CD14-positive monocyte (primary cell): ENCODE data around the gene PSME1. TPM values are rescaled to one million over a fixed set of nuclear protein-coding genes. Genes with fewer than 3 reads are reported as not detected.

Experiments
- DNase-seq, 3 donors: peaks; one replicate each; pipeline ENCODE4 v3.0.0-alpha.2; 2011 to 2022
- H2AFZ ChIP-seq: 2 replicates; pipeline ENCODE4 v1.6.0; 2012; ENCODE audit warnings: mild to moderate bottlenecking, low read depth, low read length, inconsistent platforms; ENCODE audit not compliant: insufficient read depth, poor library complexity, severe bottlenecking
- H3K27ac ChIP-seq, 2 donors: 1 replicate in 1 of 2; 2 replicates in 1 of 2; pipeline ENCODE4 v1.5.1; 2012 to 2013; ENCODE audit warnings: low read length in 2 of 2, control low read depth in 1 of 2, inconsistent platforms in 1 of 2, low read depth in 1 of 2, mild to moderate bottlenecking in 1 of 2
- H3K27me3 ChIP-seq, 2 donors: one replicate each; pipeline versions ENCODE4 v1.6.0 to v1.6.1; 2011 to 2013; ENCODE audit warnings: low read length in 2 of 2; ENCODE audit not compliant: control insufficient read depth in 2 of 2, insufficient read depth in 2 of 2
- H3K36me3 ChIP-seq, 2 donors: replicated peaks in 1 of 2; 1 replicate in 1 of 2; 2 replicates in 1 of 2; pipeline versions ENCODE4 v1.5.1 to v1.6.1; 2012 to 2013; ENCODE audit warnings: low read length in 2 of 2, control low read depth in 1 of 2, inconsistent platforms in 1 of 2, mild to moderate bottlenecking in 1 of 2; ENCODE audit not compliant: insufficient read depth in 2 of 2, control insufficient read depth in 1 of 2
- H3K4me1 ChIP-seq, 2 donors: 1 replicate in 1 of 2; 2 replicates in 1 of 2; pipeline versions ENCODE4 v1.5.1 to v1.6.1; 2012 to 2013; ENCODE audit warnings: low read length in 2 of 2, control low read depth in 1 of 2, inconsistent platforms in 1 of 2, mild to moderate bottlenecking in 1 of 2, moderate library complexity in 1 of 2; ENCODE audit not compliant: insufficient read depth in 2 of 2, control insufficient read depth in 1 of 2
- H3K4me2 ChIP-seq: replicated peaks from 2 replicates; pipeline ENCODE3; 2012; ENCODE audit warnings: low read length, moderate library complexity, mild to moderate bottlenecking; ENCODE audit not compliant: poor library complexity, severe bottlenecking; ENCODE audit errors: extremely low read depth
- H3K4me3 ChIP-seq, 3 experiments: fragments of 200-600 bp in 1 of 3; sonication (generic) in 1 of 3; replicated peaks in 1 of 3; 1 replicate in 2 of 3; 2 replicates in 1 of 3; pipeline ENCODE4 v1.5.1; 2011 to 2013; ENCODE audit warnings: low read length in 3 of 3, mild to moderate bottlenecking in 3 of 3, control low read depth in 2 of 3, low read depth in 2 of 3, inconsistent platforms in 1 of 3, moderate library complexity in 1 of 3
- H3K79me2 ChIP-seq: 2 replicates; pipeline ENCODE4 v1.6.0; 2012; ENCODE audit warnings: mild to moderate bottlenecking, control low read depth, inconsistent platforms, low read length, moderate library complexity; ENCODE audit not compliant: insufficient read depth
- H3K9ac ChIP-seq: 2 replicates; pipeline ENCODE4 v1.6.0; 2017; ENCODE audit warnings: low read length, mild to moderate bottlenecking; ENCODE audit not compliant: insufficient read depth, poor library complexity, severe bottlenecking
- H3K9me3 ChIP-seq, 2 donors: replicated peaks in 1 of 2; 1 replicate in 1 of 2; 2 replicates in 1 of 2; pipeline versions ENCODE4 v1.5.1 to v1.6.1; 2012 to 2013; ENCODE audit warnings: low read length in 2 of 2, control low read depth in 1 of 2; ENCODE audit not compliant: control insufficient read depth in 1 of 2, insufficient read depth in 1 of 2
- H4K20me1 ChIP-seq: 2 replicates; pipeline ENCODE4 v1.6.0; 2012; ENCODE audit warnings: mild to moderate bottlenecking, low read length, control low read depth, moderate library complexity; ENCODE audit not compliant: insufficient read depth
- H3K27ac Mint-ChIP-seq, 7 donors: one replicate each; pipeline ENCODE4 v1.8.0; 2020; ENCODE audit warnings: mild to moderate bottlenecking in 7 of 7, mixed read lengths in 7 of 7, moderate library complexity in 6 of 7, inconsistent platforms in 2 of 7
- H3K27me3 Mint-ChIP-seq, 3 donors: one replicate each; pipeline ENCODE4 v1.8.0; 2021 to 2022; ENCODE audit warnings: low read depth in 3 of 3, mild to moderate bottlenecking in 3 of 3, mixed read lengths in 3 of 3, moderate library complexity in 3 of 3, inconsistent platforms in 1 of 3
- H3K36me3 Mint-ChIP-seq, 2 donors: one replicate each; pipeline ENCODE4 v1.8.0; 2020; ENCODE audit warnings: mixed read lengths in 2 of 2, inconsistent platforms in 1 of 2, mild to moderate bottlenecking in 1 of 2
- H3K4me1 Mint-ChIP-seq: one replicate; pipeline ENCODE4 v1.8.0; 2020; ENCODE audit warnings: mild to moderate bottlenecking, mixed read lengths
- H3K4me3 Mint-ChIP-seq, 2 donors: one replicate each; pipeline ENCODE4 v1.8.0; 2020; ENCODE audit warnings: mild to moderate bottlenecking in 2 of 2, mixed read lengths in 2 of 2, moderate library complexity in 1 of 2
- H3K9me3 Mint-ChIP-seq, 7 donors: one replicate each; pipeline ENCODE4 v1.8.0; 2020 to 2022; ENCODE audit warnings: mixed read lengths in 7 of 7, mild to moderate bottlenecking in 6 of 7, moderate library complexity in 6 of 7, inconsistent platforms in 2 of 7
- WGBS: methylation state at CpG from one replicate; pipeline ENCODE4 v1.1.5; 2013; ENCODE audit warnings: missing lambda C conversion rate; ENCODE audit not compliant: insufficient coverage; 5-methylcytosine and 5-hydroxymethylcytosine counted together
- intact Hi-C, 2 donors: fragments of 100-400 bp; cut with micrococcal nuclease; formaldehyde crosslinking; loops; one replicate each; pipeline versions ENCODE4 v1.15.0 to v1.15.1; 2023
- polyA plus RNA-seq, 3 donors: library from polyadenylated mRNA; depleted of rRNA in 1 of 3; unstranded in 2 of 3; stranded (reverse) in 1 of 3; fragments of 300-500 nt in 2 of 3; fragments of >200 nt in 1 of 3; fragmentation: Illumina TruSeq in 2 of 3; gene quantifications; 1 replicate in 2 of 3; 2 replicates in 1 of 3; pipeline ENCODE4 v1.2.3, GENCODE V29; 2012 to 2021
- TF ChIP-seq, protein P1 (sequence below): fragments of 200-600 bp; IDR thresholded peaks from one replicate; pipeline ENCODE4 v1.8.0; 2022; ENCODE audit warnings: antibody characterized with exemption, mild to moderate bottlenecking

PSME1 gene
- polyA plus RNA-seq, 3 donors = 435 to 759 (median 729) TPM

DNA sequence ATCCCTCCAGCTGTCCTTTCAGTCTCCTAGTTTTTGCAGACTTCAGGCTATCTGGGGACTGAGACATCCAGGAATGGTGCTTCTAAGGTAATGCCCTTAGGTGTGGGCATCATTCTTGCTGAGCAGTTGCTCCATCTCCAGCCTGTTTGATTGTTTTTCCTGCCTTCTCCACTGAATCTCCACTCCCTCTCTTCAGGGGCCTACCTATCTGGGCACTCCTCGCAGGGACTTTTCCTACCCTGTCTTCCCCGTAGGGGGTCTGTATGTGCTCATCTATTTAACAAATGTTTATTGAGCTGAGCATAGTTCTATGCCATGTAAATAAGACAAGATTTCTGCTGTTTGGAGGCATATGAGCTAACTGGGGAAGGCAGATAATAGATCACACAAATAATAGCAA is 3.0 kb upstream of the PSME1 start:
- Histone ChIP-seq H3K4me3 (no peak overlapping the region), H3K9me3 (no peaks in the 10 kb centered on the region), H3K4me1 (peaks cover 26 to 32% of the 10 kb centered on the region in 2 donors), H3K27ac (no peak overlapping the region), H3K36me3 (peaks cover 8 to 9% of the 10 kb centered on the region in 2 donors), H3K4me2 (no peak overlapping the region), H4K20me1 (peaks cover 17% of the 10 kb centered on the region), H3K79me2 (peaks cover 20% of the 10 kb centered on the region), H2AFZ (no peak overlapping the region), H3K9ac (no peak overlapping the region), H3K27me3 (no peaks in the 10 kb centered on the region)
- intact Hi-C loops = loop anchor here in 1 of 2 donors (10.0 kb wide), 1 partner anchor 102 kb away; the partner anchor contains the start of genes GMPR2 and NEDD8
- Mint-ChIP-seq H3K4me3 (no peak overlapping the region), H3K27ac (no peak overlapping the region), H3K27me3 (no peaks in the 10 kb centered on the region), H3K9me3 (peaks cover 0 to 1% (median 0%) of the 10 kb centered on the region in 7 donors), H3K4me1 (peaks cover 30% of the 10 kb centered on the region), H3K36me3 (peaks cover 19 to 31% of the 10 kb centered on the region in 2 donors)
- TF ChIP-seq, protein P1, sequence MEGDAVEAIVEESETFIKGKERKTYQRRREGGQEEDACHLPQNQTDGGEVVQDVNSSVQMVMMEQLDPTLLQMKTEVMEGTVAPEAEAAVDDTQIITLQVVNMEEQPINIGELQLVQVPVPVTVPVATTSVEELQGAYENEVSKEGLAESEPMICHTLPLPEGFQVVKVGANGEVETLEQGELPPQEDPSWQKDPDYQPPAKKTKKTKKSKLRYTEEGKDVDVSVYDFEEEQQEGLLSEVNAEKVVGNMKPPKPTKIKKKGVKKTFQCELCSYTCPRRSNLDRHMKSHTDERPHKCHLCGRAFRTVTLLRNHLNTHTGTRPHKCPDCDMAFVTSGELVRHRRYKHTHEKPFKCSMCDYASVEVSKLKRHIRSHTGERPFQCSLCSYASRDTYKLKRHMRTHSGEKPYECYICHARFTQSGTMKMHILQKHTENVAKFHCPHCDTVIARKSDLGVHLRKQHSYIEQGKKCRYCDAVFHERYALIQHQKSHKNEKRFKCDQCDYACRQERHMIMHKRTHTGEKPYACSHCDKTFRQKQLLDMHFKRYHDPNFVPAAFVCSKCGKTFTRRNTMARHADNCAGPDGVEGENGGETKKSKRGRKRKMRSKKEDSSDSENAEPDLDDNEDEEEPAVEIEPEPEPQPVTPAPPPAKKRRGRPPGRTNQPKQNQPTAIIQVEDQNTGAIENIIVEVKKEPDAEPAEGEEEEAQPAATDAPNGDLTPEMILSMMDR = no peak
- no CpG with 5 or more reads among the region's 2 CpGs for WGBS
- no peak for DNase-seq

DNA sequence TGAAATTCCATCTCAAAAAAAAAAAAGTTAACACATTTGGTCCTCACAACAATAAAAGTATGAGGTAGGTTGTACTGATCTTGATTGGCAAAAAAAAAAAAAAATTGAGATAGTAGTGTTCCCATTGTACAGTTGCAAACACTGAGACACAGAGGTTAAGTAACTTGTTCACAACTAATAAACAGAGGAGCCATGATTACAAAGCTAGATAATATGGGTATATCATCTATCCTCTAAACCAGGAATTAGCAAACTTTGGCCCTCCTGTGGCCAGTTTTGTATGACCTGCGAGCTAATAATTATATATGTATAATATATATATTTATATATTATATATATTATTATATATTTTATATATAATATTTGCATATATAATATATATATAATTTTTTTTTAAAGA is 2.3 kb upstream of the PSME1 start:
- Histone ChIP-seq H3K4me1 (peaks cover 26 to 32% of the 10 kb centered on the region in 2 donors), H3K4me3 (no peak overlapping the region), H3K36me3 (peaks cover 16 to 17% of the 10 kb centered on the region in 2 donors), H3K9me3 (no peaks in the 10 kb centered on the region), H4K20me1 (peaks cover 23% of the 10 kb centered on the region), H3K79me2 (peaks cover 28% of the 10 kb centered on the region), H3K27ac (no peak overlapping the region), H3K9ac (no peak overlapping the region), H3K4me2 (no peak overlapping the region), H3K27me3 (no peaks in the 10 kb centered on the region), H2AFZ (no peak overlapping the region)
- no peak for DNase-seq
- TF ChIP-seq, protein P1 = no peak
- no peak overlapping the region for H3K27ac Mint-ChIP-seq
- no peak overlapping the region for H3K4me3 Mint-ChIP-seq
- no peaks in the 10 kb centered on the region for H3K27me3 Mint-ChIP-seq
- WGBS = no CpG with 5 or more reads among the region's 1 CpG
- peaks cover 0 to 1% (median 0%) of the 10 kb centered on the region in 7 donors for H3K9me3 Mint-ChIP-seq
- H3K36me3 Mint-ChIP-seq = peaks cover 26 to 38% of the 10 kb centered on the region in 2 donors
- intact Hi-C loops = loop anchor here in 1 of 2 donors (10.0 kb wide), 1 partner anchor 101 kb away; the partner anchor contains the start of genes GMPR2 and NEDD8
- H3K4me1 Mint-ChIP-seq = peaks cover 37% of the 10 kb centered on the region
